Keratinocyte (primary cell): ENCODE measurements around the gene PARD6B. TPM values are rescaled to one million over a fixed set of nuclear protein-coding genes. Genes with fewer than 3 reads are reported as not detected.

Experiments used
- DNase-seq: peaks from one replicate; pipeline ENCODE4 v3.0.0-alpha.2; 2011; ENCODE audit warnings: low read depth, missing footprints, low spot score
- FAIRE-seq: peaks from 2 replicates; lab custom pipeline; 2011; peaks lifted over from hg19 to GRCh38; lab: Jason Lieb, UNC
- H2AFZ ChIP-seq: 2 replicates; pipeline ENCODE4 v1.6.0; 2012; ENCODE audit warnings: low read length, control low read depth, inconsistent platforms; ENCODE audit not compliant: control insufficient read depth
- H3K27ac ChIP-seq: 2 replicates; pipeline ENCODE4 v1.5.1; 2011; ENCODE audit warnings: low read length; ENCODE audit not compliant: control insufficient read depth, insufficient read depth
- H3K27me3 ChIP-seq: 3 replicates; pipeline ENCODE4 v1.6.0; 2011; ENCODE audit warnings: low read length; ENCODE audit not compliant: control insufficient read depth, insufficient read depth; ENCODE audit errors: extremely low read depth
- H3K36me3 ChIP-seq, 2 experiments: 2 replicates in 1 of 2; 3 replicates in 1 of 2; pipeline ENCODE4 v1.5.1; 2011; ENCODE audit warnings: low read length in 2 of 2, mild to moderate bottlenecking in 1 of 2; ENCODE audit not compliant: control insufficient read depth in 2 of 2, insufficient read depth in 2 of 2; ENCODE audit errors: extremely low read depth in 1 of 2
- H3K4me1 ChIP-seq: 3 replicates; pipeline ENCODE4 v1.5.1; 2011; ENCODE audit warnings: low read length; ENCODE audit not compliant: control insufficient read depth, insufficient read depth; ENCODE audit errors: extremely low read depth
- H3K4me2 ChIP-seq: 3 replicates; pipeline ENCODE4 v1.6.0; 2011; ENCODE audit warnings: low read depth, low read length; ENCODE audit not compliant: control insufficient read depth, insufficient read depth; ENCODE audit errors: extremely low read depth
- H3K4me3 ChIP-seq, 3 experiments: fragments of 200-600 bp in 1 of 3; sonication (generic) in 1 of 3; 2 replicates in 2 of 3; 3 replicates in 1 of 3; pipeline ENCODE4 v1.5.1; 2011 to 2016; ENCODE audit warnings: low read length in 3 of 3, mild to moderate bottlenecking in 3 of 3, control low read depth in 2 of 3, inconsistent platforms in 1 of 3, low read depth in 1 of 3, mixed read lengths in 1 of 3, mixed run types in 1 of 3, moderate library complexity in 1 of 3; ENCODE audit not compliant: control insufficient read depth in 2 of 3, insufficient read depth in 2 of 3; ENCODE audit errors: extremely low read depth in 1 of 3
- H3K79me2 ChIP-seq: 2 replicates; pipeline ENCODE4 v1.6.0; 2012; ENCODE audit warnings: low read length; ENCODE audit not compliant: control insufficient read depth, insufficient read depth
- H3K9ac ChIP-seq: 3 replicates; pipeline ENCODE4 v1.6.0; 2011; ENCODE audit warnings: low read length; ENCODE audit not compliant: control insufficient read depth, insufficient read depth; ENCODE audit errors: extremely low read depth
- H3K9me1 ChIP-seq: 3 replicates; pipeline ENCODE4 v1.6.0; 2011; ENCODE audit warnings: low read length; ENCODE audit not compliant: control insufficient read depth, insufficient read depth; ENCODE audit errors: extremely low read depth
- H3K9me3 ChIP-seq: 2 replicates; pipeline ENCODE4 v1.5.1; 2012; ENCODE audit warnings: low read depth, low read length; ENCODE audit not compliant: control insufficient read depth
- H4K20me1 ChIP-seq: 3 replicates; pipeline ENCODE4 v1.6.0; 2011; ENCODE audit warnings: low read length; ENCODE audit not compliant: control insufficient read depth, insufficient read depth; ENCODE audit errors: extremely low read depth
- dilution Hi-C: fragments of 300-500 bp; cut with MboI; formaldehyde crosslinking; loops from one replicate; pipeline ENCODE4 v1.7.0; 2020; ENCODE audit warnings: low sequenced_read_pairs; ENCODE audit not compliant: extremely low pct_ligation_motif_present
- polyA plus RNA-seq, 5 experiments: library from polyadenylated mRNA; depleted of rRNA in 3 of 5; stranded (reverse) in 3 of 5; stranded (forward) in 1 of 5; unstranded in 1 of 5; fragments of >200 nt; gene quantifications; 1 replicate in 1 of 5; 2 replicates in 3 of 5; 3 replicates in 1 of 5; pipeline versions ENCODE4 v1.2.1 to v1.2.3, GENCODE V29; 2011 to 2012; ENCODE audit warnings: missing spikeins in 2 of 5, low read depth in 1 of 5, low replicate concordance in 1 of 5
- TF ChIP-seq, protein P1 (sequence below), 3 experiments: IDR thresholded peaks in 1 of 3; conservative IDR thresholded peaks in 1 of 3; optimal IDR thresholded peaks in 1 of 3; 2 replicates in 2 of 3; 3 replicates in 1 of 3; pipeline versions ENCODE3 to v1.5.1; 2011; ENCODE audit warnings: low read length in 3 of 3, mild to moderate bottlenecking in 3 of 3, moderate library complexity in 2 of 3, control low read depth in 1 of 3, inconsistent platforms in 1 of 3; ENCODE audit not compliant: insufficient read depth in 2 of 3; ENCODE audit errors: extremely low read depth in 1 of 3

The PARD6B gene
- polyA plus RNA-seq, 1 donor (not counting 4 experiments of a cell fraction or from before 2014, with no cell fraction given): 2.0 TPM

DNA sequence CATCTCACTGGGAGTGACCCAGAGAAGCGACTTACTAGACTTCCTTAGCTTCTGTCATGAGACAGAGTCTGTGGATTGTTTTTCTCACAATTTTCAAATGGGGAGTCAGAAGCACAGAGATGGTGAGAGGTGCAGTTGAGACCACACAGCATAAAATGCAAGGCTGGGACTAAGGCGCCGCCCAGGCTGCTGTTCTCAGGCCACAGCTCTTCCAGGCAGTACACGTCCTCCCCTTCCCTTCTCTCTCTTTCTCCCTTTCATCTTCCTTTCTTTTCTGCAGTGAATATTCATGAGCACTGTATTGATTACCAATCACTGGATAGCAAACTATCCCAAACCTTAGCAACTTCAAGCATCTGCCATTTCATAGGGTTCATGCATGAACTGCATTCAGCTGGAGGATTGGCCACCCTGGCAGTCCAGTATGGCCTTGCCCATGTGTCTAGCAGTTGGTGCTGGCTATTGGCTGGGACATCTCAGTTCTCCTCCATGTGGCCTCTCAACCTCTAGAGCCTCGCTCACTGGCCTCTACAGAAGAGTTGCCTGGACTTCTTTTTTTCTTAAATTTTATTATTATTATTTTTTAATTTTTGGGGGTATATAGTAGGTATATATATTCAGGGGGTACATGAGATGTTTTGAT lies 74.9 kb downstream of the PARD6B start:
- no peak for FAIRE-seq
- dilution Hi-C loops: no loop called here
- no peaks in the 10 kb centered on the region for H3K79me2 ChIP-seq
- no peaks in the 10 kb centered on the region for H3K36me3 ChIP-seq
- TF ChIP-seq, protein P1, sequence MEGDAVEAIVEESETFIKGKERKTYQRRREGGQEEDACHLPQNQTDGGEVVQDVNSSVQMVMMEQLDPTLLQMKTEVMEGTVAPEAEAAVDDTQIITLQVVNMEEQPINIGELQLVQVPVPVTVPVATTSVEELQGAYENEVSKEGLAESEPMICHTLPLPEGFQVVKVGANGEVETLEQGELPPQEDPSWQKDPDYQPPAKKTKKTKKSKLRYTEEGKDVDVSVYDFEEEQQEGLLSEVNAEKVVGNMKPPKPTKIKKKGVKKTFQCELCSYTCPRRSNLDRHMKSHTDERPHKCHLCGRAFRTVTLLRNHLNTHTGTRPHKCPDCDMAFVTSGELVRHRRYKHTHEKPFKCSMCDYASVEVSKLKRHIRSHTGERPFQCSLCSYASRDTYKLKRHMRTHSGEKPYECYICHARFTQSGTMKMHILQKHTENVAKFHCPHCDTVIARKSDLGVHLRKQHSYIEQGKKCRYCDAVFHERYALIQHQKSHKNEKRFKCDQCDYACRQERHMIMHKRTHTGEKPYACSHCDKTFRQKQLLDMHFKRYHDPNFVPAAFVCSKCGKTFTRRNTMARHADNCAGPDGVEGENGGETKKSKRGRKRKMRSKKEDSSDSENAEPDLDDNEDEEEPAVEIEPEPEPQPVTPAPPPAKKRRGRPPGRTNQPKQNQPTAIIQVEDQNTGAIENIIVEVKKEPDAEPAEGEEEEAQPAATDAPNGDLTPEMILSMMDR (optimal IDR thresholded peaks at IDR 0.05 in 1 of 3, IDR thresholded peaks at IDR 0.05 in 1 of 3, conservative IDR thresholded peaks at IDR 0.05 in 1 of 3; ENCODE audit: extremely low read depth in 1 of 3, insufficient read depth in 2 of 3, low read length in 3 of 3): no peak
- no peak overlapping the region for H3K4me3 ChIP-seq
- H3K4me1 ChIP-seq: no peaks in the 10 kb centered on the region
- no peak overlapping the region for H3K4me2 ChIP-seq
- no peak for DNase-seq
- H4K20me1 ChIP-seq: no peaks in the 10 kb centered on the region
- no peak overlapping the region for H2AFZ ChIP-seq
- H3K27ac ChIP-seq: no peak overlapping the region
- H3K9me1 ChIP-seq: no peaks in the 10 kb centered on the region
- no peaks in the 10 kb centered on the region for H3K27me3 ChIP-seq
- H3K9ac ChIP-seq: no peak overlapping the region
- no peaks in the 10 kb centered on the region for H3K9me3 ChIP-seq

Other genes with a start within 250 kb of the PARD6B start
- gene PTPN1, start 221.2 kb upstream of the PARD6B start, polyA plus RNA-seq: 53.3 to 67.4 TPM (median 61.6 TPM) in 3 replicates
- gene RIPOR3, start 40.0 kb upstream of the PARD6B start, polyA plus RNA-seq: 0.10 to 0.40 TPM (median 0.10 TPM) in 3 replicates
- 13.8 to 23.1 TPM (median 19.0 TPM) in 3 replicates for gene BCAS4, start 63.5 kb downstream of the PARD6B start, polyA plus RNA-seq
- gene ADNP, start 199.9 kb downstream of the PARD6B start, polyA plus RNA-seq: 21.6 to 31.3 TPM (median 29.3 TPM) in 3 replicates
- gene DPM1, start 227.0 kb downstream of the PARD6B start, polyA plus RNA-seq: 57.2 to 99.4 TPM (median 78.0 TPM) in 3 replicates
- 4.0 to 5.8 TPM (median 4.5 TPM) in 3 replicates for gene MOCS3, start 227.2 kb downstream of the PARD6B start, polyA plus RNA-seq